ENCODE data around the gene SGF29.
A peak's percentile ranks its signal among the peaks of the same experiment; 100 is the strongest.
"Not testable (repeated sequence)": the region's sequence is repeated elsewhere in the genome, so short reads cannot be mapped to it uniquely, and the experiment has no call there.

The SGF29 gene

DNA sequence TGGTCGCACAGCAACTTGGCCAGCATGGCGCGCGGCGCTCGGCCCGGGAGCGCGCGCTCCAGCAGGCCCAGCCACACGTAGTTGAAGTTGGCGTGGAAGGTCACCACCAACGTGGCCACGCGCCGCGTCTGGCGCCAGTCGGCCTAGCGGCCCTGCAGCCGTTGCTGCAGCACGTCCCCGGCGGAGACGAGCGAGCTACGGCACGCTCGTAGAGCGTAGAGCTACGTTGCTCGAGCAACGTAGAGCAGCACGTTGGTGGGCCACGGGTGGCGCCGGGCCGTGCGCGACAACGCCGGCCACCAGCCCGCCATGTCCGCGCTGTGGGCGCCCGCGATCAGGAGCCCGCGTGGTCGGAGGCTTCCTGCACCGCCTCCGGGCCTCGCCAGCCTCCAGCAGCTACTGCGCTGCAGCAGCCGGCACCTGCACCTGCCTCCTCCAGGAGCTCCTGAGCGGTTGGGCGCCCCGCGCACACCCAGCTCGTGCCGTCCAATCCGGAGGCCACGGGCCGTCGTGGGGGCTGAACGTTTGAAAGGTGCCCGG, 69.5 kb downstream of the SGF29 start:
- Histone ChIP-seq H3K36me3 (ENCODE audit: control insufficient read depth in 2 of 2, insufficient read depth in 2 of 2, low read length in 2 of 2) (no peaks in the 10 kb centered on the region), H3K4me3 (ENCODE audit: low read length in 2 of 2) (peak overlapping the region; percentile 60 to 76), H3K9ac (ENCODE audit: low read depth in 1 of 2, low read length in 2 of 2) (peak overlapping the region; percentile 24 to 61), H3K27me3 (ENCODE audit: control insufficient read depth in 2 of 2, insufficient read depth in 2 of 2, low read length in 2 of 2) (no peaks in the 10 kb centered on the region), H3K4me1 (ENCODE audit: control insufficient read depth in 2 of 2, insufficient read depth in 2 of 2, low read length in 2 of 2) (peaks cover 2% of the 10 kb centered on the region in 2 donors), H3K27ac (ENCODE audit: low read depth in 2 of 2, low read length in 2 of 2) (peak overlapping the region in 1 of 2 donors; percentile 32), H3K9me3 (ENCODE audit: control insufficient read depth in 2 of 2, low read length in 2 of 2) (no peaks in the 10 kb centered on the region)

DNA sequence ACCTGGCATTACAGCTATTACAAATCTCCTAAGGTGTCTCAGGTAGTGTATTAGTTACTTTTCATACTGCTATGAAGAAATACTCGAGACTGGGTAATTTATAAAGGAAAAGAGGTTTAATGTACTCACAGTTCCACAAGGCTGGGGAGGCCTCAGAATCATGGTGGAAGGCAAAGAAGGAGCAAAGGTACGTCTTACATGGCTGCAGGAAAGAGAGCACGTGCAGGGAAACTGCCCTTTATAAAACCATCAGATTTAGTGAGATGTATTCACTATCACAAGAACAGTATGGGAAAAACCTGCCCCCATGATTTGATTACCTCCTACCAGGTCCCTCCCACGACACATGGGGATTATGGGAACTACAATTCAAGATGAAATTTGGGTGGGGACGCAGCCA, 77.2 kb downstream of the SGF29 start:
- not testable (repeated sequence) for H3K9me3 ChIP-seq (ENCODE audit: control insufficient read depth in 2 of 2, low read length in 2 of 2); H3K27me3 ChIP-seq (ENCODE audit: control insufficient read depth in 2 of 2, insufficient read depth in 2 of 2, low read length in 2 of 2); H3K9ac ChIP-seq (ENCODE audit: low read depth in 1 of 2, low read length in 2 of 2); H3K36me3 ChIP-seq (ENCODE audit: control insufficient read depth in 2 of 2, insufficient read depth in 2 of 2, low read length in 2 of 2); H3K27ac ChIP-seq (ENCODE audit: low read depth in 2 of 2, low read length in 2 of 2); H3K4me3 ChIP-seq (ENCODE audit: low read length in 2 of 2); H3K4me1 ChIP-seq (ENCODE audit: control insufficient read depth in 2 of 2, insufficient read depth in 2 of 2, low read length in 2 of 2)

DNA sequence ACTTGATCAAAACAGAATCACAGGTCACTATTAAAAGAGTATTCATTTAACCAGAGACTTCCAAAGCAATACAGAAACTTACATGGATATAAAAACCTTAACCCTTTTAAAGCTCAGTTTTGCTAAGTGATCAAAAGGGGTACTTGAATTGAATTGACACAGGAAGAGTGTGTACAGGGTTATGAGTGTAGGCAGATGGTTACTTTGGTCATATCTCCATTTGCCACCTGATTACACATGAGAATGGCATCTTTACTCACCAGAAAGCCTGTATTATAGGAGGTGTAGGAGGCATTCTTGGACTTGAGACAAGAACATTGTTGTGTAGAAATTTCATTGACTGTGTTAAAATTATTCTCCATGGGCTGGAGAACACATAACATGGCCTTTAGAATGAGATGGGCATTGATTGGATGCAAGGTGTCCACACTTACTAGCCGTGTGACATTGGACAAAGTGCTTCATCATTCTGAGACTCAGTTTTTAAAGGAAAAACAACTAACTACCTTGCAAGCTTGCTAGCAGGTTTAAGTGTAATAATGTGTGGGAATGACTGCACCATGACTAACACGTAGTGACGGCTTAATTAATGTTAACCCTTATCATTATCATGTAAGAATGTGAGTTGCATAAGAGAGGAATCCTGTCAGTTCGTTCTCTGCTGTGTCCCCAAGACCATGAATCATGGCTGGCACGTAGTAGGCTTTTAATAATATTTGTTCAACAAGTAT, 82.5 kb downstream of the SGF29 start:
- not testable (repeated sequence) for H3K4me1 ChIP-seq (ENCODE audit: control insufficient read depth in 2 of 2, insufficient read depth in 2 of 2, low read length in 2 of 2); H3K4me3 ChIP-seq (ENCODE audit: low read length in 2 of 2); H3K36me3 ChIP-seq (ENCODE audit: control insufficient read depth in 2 of 2, insufficient read depth in 2 of 2, low read length in 2 of 2); H3K9me3 ChIP-seq (ENCODE audit: control insufficient read depth in 2 of 2, low read length in 2 of 2); H3K27me3 ChIP-seq (ENCODE audit: control insufficient read depth in 2 of 2, insufficient read depth in 2 of 2, low read length in 2 of 2); H3K27ac ChIP-seq (ENCODE audit: low read depth in 2 of 2, low read length in 2 of 2); H3K9ac ChIP-seq (ENCODE audit: low read depth in 1 of 2, low read length in 2 of 2)

DNA sequence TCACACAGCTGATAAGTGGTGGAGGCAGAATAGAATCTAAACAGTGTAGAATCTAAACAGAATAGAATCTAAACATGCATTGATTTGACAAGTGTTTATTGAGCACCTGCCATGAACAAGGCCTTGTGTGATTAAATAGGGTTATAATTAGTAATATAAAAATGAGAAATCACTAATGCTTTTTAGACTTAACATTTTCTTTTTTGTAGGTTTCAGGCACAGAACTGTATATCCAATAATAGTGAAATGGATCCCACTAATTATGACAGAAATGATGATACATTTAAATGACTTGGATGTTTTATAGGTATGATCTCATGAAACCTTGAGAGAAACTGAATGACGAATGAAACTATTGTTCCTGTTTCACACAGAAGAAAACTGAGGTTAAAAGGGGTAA, 84.0 kb downstream of the SGF29 start, which contains the start of gene NPIPB8:
Gene NPIPB8 (plus strand): TSS at position 301 of the 400 bp plus-strand sequence. CDS start 296 bp downstream, outside the sequence.
- H3K27ac ChIP-seq (ENCODE audit: low read depth in 2 of 2, low read length in 2 of 2); H3K4me1 ChIP-seq (ENCODE audit: control insufficient read depth in 2 of 2, insufficient read depth in 2 of 2, low read length in 2 of 2): not testable (repeated sequence)

DNA sequence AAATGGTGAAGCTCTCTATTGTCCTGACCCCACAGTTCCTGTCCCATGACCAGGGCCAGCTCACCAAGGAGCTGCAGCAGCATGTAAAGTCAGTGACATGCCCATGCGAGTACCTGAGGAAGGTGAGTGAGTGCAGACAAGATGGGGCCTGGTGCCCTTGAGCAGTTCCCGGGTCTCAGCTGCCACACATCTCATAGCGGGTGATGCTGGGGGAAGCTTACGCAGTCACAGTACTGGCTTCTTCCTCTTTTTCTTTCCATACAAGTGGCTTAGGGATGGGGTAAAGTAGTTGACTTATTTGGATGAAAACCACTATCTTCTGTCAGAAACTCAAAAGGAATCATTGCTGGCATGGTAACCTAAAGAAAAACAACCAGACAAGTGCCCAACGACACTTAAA, 84.6 kb downstream of the SGF29 start:
- H3K27me3 ChIP-seq (ENCODE audit: control insufficient read depth in 2 of 2, insufficient read depth in 2 of 2, low read length in 2 of 2); H3K27ac ChIP-seq (ENCODE audit: low read depth in 2 of 2, low read length in 2 of 2); H3K9ac ChIP-seq (ENCODE audit: low read depth in 1 of 2, low read length in 2 of 2); H3K4me1 ChIP-seq (ENCODE audit: control insufficient read depth in 2 of 2, insufficient read depth in 2 of 2, low read length in 2 of 2); H3K4me3 ChIP-seq (ENCODE audit: low read length in 2 of 2); H3K9me3 ChIP-seq (ENCODE audit: control insufficient read depth in 2 of 2, low read length in 2 of 2); H3K36me3 ChIP-seq (ENCODE audit: control insufficient read depth in 2 of 2, insufficient read depth in 2 of 2, low read length in 2 of 2): not testable (repeated sequence)

More for the DNA sequence above, 84.0 kb downstream of the SGF29 start, which contains the start of gene NPIPB8:
- not testable (repeated sequence) for H3K36me3 ChIP-seq (ENCODE audit: control insufficient read depth in 2 of 2, insufficient read depth in 2 of 2, low read length in 2 of 2); H3K4me3 ChIP-seq (ENCODE audit: low read length in 2 of 2); H3K9me3 ChIP-seq (ENCODE audit: control insufficient read depth in 2 of 2, low read length in 2 of 2); H3K27me3 ChIP-seq (ENCODE audit: control insufficient read depth in 2 of 2, insufficient read depth in 2 of 2, low read length in 2 of 2); H3K9ac ChIP-seq (ENCODE audit: low read depth in 1 of 2, low read length in 2 of 2)

DNA sequence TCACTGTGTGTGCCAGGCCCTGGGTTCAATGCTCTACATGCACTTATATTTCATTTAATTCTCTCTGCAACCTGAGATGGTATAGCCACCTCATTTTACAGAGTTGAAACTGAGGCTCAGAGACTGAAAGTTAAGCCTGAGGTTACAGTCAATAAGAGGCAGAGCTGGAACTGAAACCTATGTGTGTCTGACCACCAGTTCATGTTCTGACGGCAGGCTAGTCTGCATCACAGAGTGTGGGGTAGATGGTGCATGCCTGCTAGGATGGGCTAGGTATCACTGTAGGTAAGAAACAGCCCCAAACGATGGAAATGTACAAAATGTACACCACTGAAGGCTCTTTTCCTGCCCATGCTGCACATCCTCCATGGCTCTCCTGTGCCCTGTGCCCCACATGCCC, 86.2 kb downstream of the SGF29 start:
- H3K27me3 ChIP-seq (ENCODE audit: control insufficient read depth in 2 of 2, insufficient read depth in 2 of 2, low read length in 2 of 2); H3K27ac ChIP-seq (ENCODE audit: low read depth in 2 of 2, low read length in 2 of 2); H3K4me3 ChIP-seq (ENCODE audit: low read length in 2 of 2); H3K4me1 ChIP-seq (ENCODE audit: control insufficient read depth in 2 of 2, insufficient read depth in 2 of 2, low read length in 2 of 2); H3K36me3 ChIP-seq (ENCODE audit: control insufficient read depth in 2 of 2, insufficient read depth in 2 of 2, low read length in 2 of 2); H3K9ac ChIP-seq (ENCODE audit: low read depth in 1 of 2, low read length in 2 of 2); H3K9me3 ChIP-seq (ENCODE audit: control insufficient read depth in 2 of 2, low read length in 2 of 2): not testable (repeated sequence)

All from mucosa of rectum (tissue), 2 donors.